Endothelial cell of umbilical vein (primary cell): Measurements from ENCODE around the gene ELAC1. TPM values are rescaled to one million over a fixed set of nuclear protein-coding genes. Genes with fewer than 3 reads are reported as not detected.
"Not testable (repeated sequence)": the region's sequence is repeated elsewhere in the genome, so short reads cannot be mapped to it uniquely, and the experiment has no call there.

Experiments used
- BruUV-seq: library from RNA; stranded (reverse); fragments of 400-500 nt; replicated peaks from 2 replicates; lab custom pipeline; 2021; lab: Mats Ljungman, UMichigan
- CTCF ChIA-PET: fragments of 300-600, 350-600 bp; sonication (Branson Sonifier 250); formaldehyde crosslinking; loops from one replicate; lab custom pipeline; 2021; ENCODE audit warnings: antibody characterized with exemption, inconsistent platforms; lab: Charles Lee
- POLR2A ChIA-PET: fragments of 300-600, 350-600 bp; sonication (Branson Sonifier 250); formaldehyde crosslinking; loops from one replicate; lab custom pipeline; 2021; ENCODE audit warnings: antibody characterized with exemption, inconsistent platforms; lab: Charles Lee
- DNase-seq: peaks from one replicate; pipeline ENCODE4 v3.0.0-alpha.2; 2011; ENCODE audit warnings: low read depth, low spot score
- FAIRE-seq: peaks from 2 replicates; lab custom pipeline; 2011; peaks lifted over from hg19 to GRCh38; lab: Jason Lieb, UNC
- H2AFZ ChIP-seq: 2 replicates; pipeline ENCODE4 v1.6.0; 2012; ENCODE audit warnings: low read depth, low read length, control low read depth, inconsistent platforms
- H3K27ac ChIP-seq: 2 replicates; pipeline ENCODE4 v1.5.1; 2011; ENCODE audit warnings: low read depth, mild to moderate bottlenecking, control low read depth, low read length, moderate library complexity; ENCODE audit not compliant: insufficient read depth
- H3K27me3 ChIP-seq, 2 experiments: 2 replicates each; pipeline versions ENCODE4 v1.6.0 to v1.6.1; 2011; ENCODE audit warnings: low read length in 2 of 2, mixed read lengths in 1 of 2; ENCODE audit not compliant: control insufficient read depth in 2 of 2, insufficient read depth in 2 of 2
- H3K36me3 ChIP-seq, 2 experiments: 2 replicates in 1 of 2; 3 replicates in 1 of 2; pipeline ENCODE4 v1.5.1; 2011; ENCODE audit warnings: low read length in 2 of 2, mild to moderate bottlenecking in 1 of 2, moderate library complexity in 1 of 2; ENCODE audit not compliant: control insufficient read depth in 2 of 2, insufficient read depth in 2 of 2; ENCODE audit errors: extremely low read depth in 1 of 2
- H3K4me1 ChIP-seq: 3 replicates; pipeline ENCODE4 v1.5.1; 2011; ENCODE audit warnings: mild to moderate bottlenecking, low read length; ENCODE audit not compliant: control insufficient read depth, insufficient read depth; ENCODE audit errors: extremely low read depth
- H3K4me2 ChIP-seq: 2 replicates; pipeline ENCODE4 v1.6.1; 2011; ENCODE audit warnings: low read length, control low read depth, mixed read lengths; ENCODE audit not compliant: insufficient read depth
- H3K4me3 ChIP-seq, 3 experiments: fragments of 200-600 bp in 1 of 3; sonication (generic), shearing (Covaris generic) in 1 of 3; replicated peaks in 1 of 3; 2 replicates each; pipeline ENCODE4 v1.5.1; 2011 to 2016; ENCODE audit warnings: control low read depth in 3 of 3, low read length in 3 of 3, mild to moderate bottlenecking in 2 of 3, inconsistent platforms in 1 of 3, low read depth in 1 of 3, moderate library complexity in 1 of 3; ENCODE audit not compliant: insufficient read depth in 1 of 3
- H3K79me2 ChIP-seq: 2 replicates; pipeline ENCODE4 v1.6.0; 2012; ENCODE audit warnings: low read length, inconsistent platforms; ENCODE audit not compliant: control insufficient read depth, insufficient read depth
- H3K9ac ChIP-seq: replicated peaks from 2 replicates; pipeline ENCODE3; 2011; ENCODE audit warnings: low read length, control low read depth; ENCODE audit not compliant: insufficient read depth; ENCODE audit errors: extremely low read depth
- H3K9me1 ChIP-seq: replicated peaks from 3 replicates; pipeline ENCODE4 v1.6.0; 2011; ENCODE audit warnings: mild to moderate bottlenecking, low read length; ENCODE audit not compliant: control insufficient read depth, insufficient read depth; ENCODE audit errors: extremely low read depth
- H3K9me3 ChIP-seq: replicated peaks from 2 replicates; pipeline ENCODE4 v1.5.1; 2012; ENCODE audit warnings: low read length, inconsistent platforms; ENCODE audit not compliant: control insufficient read depth, insufficient read depth
- H4K20me1 ChIP-seq: replicated peaks from 2 replicates; pipeline ENCODE3; 2011; ENCODE audit warnings: mild to moderate bottlenecking, low read length; ENCODE audit not compliant: control insufficient read depth, insufficient read depth; ENCODE audit errors: extremely low read depth
- CTCF ChIP-seq, 2 donors: IDR thresholded peaks; 1 replicate in 1 of 2; 2 replicates in 1 of 2; pipeline ENCODE4 v1.5.1; 2011; ENCODE audit warnings: low read length in 2 of 2, mild to moderate bottlenecking in 2 of 2, moderate library complexity in 2 of 2, control low read depth in 1 of 2, inconsistent platforms in 1 of 2, low read depth in 1 of 2; ENCODE audit not compliant: insufficient read depth in 1 of 2; ENCODE audit errors: extremely low read depth in 1 of 2
- EZH2 ChIP-seq: IDR thresholded peaks from 2 replicates; pipeline ENCODE4 v1.6.1; 2012; ENCODE audit warnings: borderline replicate concordance, low read depth, mild to moderate bottlenecking, moderate library complexity, low read length, inconsistent platforms; ENCODE audit not compliant: severe bottlenecking
- FOS ChIP-seq: IDR thresholded peaks from 2 replicates; pipeline ENCODE4 v1.6.1; 2011; ENCODE audit warnings: mild to moderate bottlenecking, low read length, moderate library complexity, borderline replicate concordance; ENCODE audit not compliant: insufficient read depth
- GATA2 ChIP-seq: IDR thresholded peaks from 2 replicates; pipeline ENCODE4 v1.7.0; 2011; ENCODE audit warnings: low read depth, mild to moderate bottlenecking, moderate library complexity, mixed read lengths, low read length; ENCODE audit not compliant: insufficient read length, insufficient read depth
- JUN ChIP-seq: IDR thresholded peaks from 2 replicates; pipeline ENCODE4 v1.6.1; 2011; ENCODE audit warnings: borderline replicate concordance, low read depth; ENCODE audit not compliant: insufficient read length, insufficient read depth
- MYC ChIP-seq: IDR thresholded peaks from one replicate; pipeline ENCODE4 v1.6.1; 2011; ENCODE audit warnings: mild to moderate bottlenecking, low read depth, low read length
- POLR2A ChIP-seq: IDR thresholded peaks from 2 replicates; pipeline ENCODE4 v1.6.1; 2012; ENCODE audit warnings: low read depth, mild to moderate bottlenecking, control low read depth, low read length
- POLR2AphosphoS5 ChIP-seq: IDR thresholded peaks from 2 replicates; pipeline ENCODE4 v1.6.1; 2012; ENCODE audit warnings: low read depth, mild to moderate bottlenecking, control low read depth, low read length, moderate library complexity; ENCODE audit not compliant: insufficient read depth
- dilution Hi-C: fragments of 300-500 bp; cut with MboI; formaldehyde crosslinking; loops from one replicate; pipeline ENCODE4 v1.15.0; 2019; ENCODE audit warnings: low sequenced_read_pairs; ENCODE audit not compliant: extremely low pct_ligation_motif_present
- intact Hi-C: fragments of 100-400 bp; cut with micrococcal nuclease; formaldehyde crosslinking; loops from one replicate; pipeline ENCODE4 v1.10.0; 2022
- polyA plus RNA-seq, 4 experiments: library from polyadenylated mRNA; depleted of rRNA in 3 of 4; stranded (reverse) in 3 of 4; unstranded in 1 of 4; fragments of >200 nt; gene quantifications; 2 replicates each; pipeline versions ENCODE4 v1.2.1 to v1.2.3, GENCODE V29; 2011 to 2012; ENCODE audit warnings: missing spikeins in 1 of 4
- total RNA-seq: library from RNA; stranded (reverse); gene quantifications from 2 replicates; pipeline ENCODE4 v1.2.3, GENCODE V29; 2021
- TF ChIP-seq, protein P1 (sequence below): IDR thresholded peaks from 2 replicates; pipeline ENCODE4 v1.6.1; 2011; ENCODE audit not compliant: insufficient read depth, insufficient read length

ELAC1 gene
- total and polyA plus RNA-seq, 2 donors (not counting 3 experiments of a cell fraction or from before 2014, with no cell fraction given) = 3.6 to 7.6 TPM

DNA sequence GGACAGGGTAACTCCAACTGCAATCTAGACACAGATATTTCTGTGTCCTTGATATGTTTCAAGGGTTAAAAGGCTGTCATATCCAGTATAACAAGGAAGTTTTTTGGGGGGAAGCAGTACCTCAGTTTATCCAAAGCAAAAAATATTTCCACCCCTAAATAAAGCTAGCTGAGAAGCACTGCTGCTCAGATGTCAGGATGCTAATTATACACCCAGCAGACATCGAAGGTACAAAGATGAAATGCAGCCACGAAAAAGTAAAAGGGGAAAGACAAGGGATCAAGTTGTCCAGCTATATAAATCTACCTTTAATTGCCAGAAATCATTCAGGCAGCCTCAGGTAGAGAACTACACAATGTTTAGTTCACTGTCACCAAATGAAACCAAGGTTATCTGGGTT lies 26.2 kb downstream of the ELAC1 start:
- intact Hi-C loops = no loop called here
- CTCF ChIA-PET = interaction anchor here (1.5 kb wide), 1 partner anchor 114 kb away, joined by 3 read pairs; no protein-coding TSS in a partner anchor

DNA sequence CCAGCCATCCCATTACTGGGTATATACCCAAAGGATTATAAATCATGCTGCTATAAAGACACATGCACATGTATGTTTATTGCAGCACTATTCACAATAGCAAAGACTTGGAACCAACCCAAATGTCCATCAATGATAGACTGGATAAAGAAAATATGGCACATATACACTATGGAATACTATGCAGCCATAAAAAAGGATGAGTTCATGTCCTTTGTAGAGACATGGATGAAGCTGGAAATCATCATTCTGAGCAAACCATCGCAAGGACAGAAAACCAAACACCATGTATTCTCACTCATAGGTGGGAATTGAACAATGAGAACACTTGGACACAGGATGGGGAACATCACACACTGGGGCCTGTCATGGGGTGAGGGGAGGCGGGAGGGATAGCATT lies 35.3 kb downstream of the ELAC1 start:
- H3K4me2 ChIP-seq, POLR2A ChIA-PET, BruUV-seq, H3K4me3 ChIP-seq, DNase-seq, H3K79me2 ChIP-seq, FAIRE-seq, H2AFZ ChIP-seq, dilution Hi-C loops, H3K9me3 ChIP-seq, H3K4me1 ChIP-seq, intact Hi-C loops, H4K20me1 ChIP-seq, H3K9ac ChIP-seq, H3K36me3 ChIP-seq, H3K27me3 ChIP-seq, H3K9me1 ChIP-seq, H3K27ac ChIP-seq: not testable (repeated sequence)
- CTCF ChIA-PET = interaction anchor here (1.0 kb wide), 1 partner anchor 17 kb away, joined by 3 read pairs; no protein-coding TSS in a partner anchor

More for the DNA sequence above, 26.2 kb downstream of the ELAC1 start:
- no peak overlapping the region for H3K4me3 ChIP-seq
- H3K79me2 ChIP-seq = no peaks in the 10 kb centered on the region
- H2AFZ ChIP-seq = no peak overlapping the region
- no peaks in the 10 kb centered on the region for H3K36me3 ChIP-seq
- BruUV-seq = no TSS peak
- H3K4me2 ChIP-seq = no peak overlapping the region
- no peaks in the 10 kb centered on the region for H3K27me3 ChIP-seq
- no peak for TF ChIP-seq JUN
- no peak for TF ChIP-seq FOS
- TF ChIP-seq CTCF (IDR thresholded peaks at IDR 0.05; ENCODE audit: extremely low read depth in 1 of 2, insufficient read depth in 1 of 2, low read depth in 1 of 2, low read length in 2 of 2) = no peak
- TF ChIP-seq GATA2 = no peak
- no peak for TF ChIP-seq MYC
- no peak for TF ChIP-seq POLR2AphosphoS5
- TF ChIP-seq, protein P1, sequence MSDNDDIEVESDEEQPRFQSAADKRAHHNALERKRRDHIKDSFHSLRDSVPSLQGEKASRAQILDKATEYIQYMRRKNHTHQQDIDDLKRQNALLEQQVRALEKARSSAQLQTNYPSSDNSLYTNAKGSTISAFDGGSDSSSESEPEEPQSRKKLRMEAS = no peak
- no peak for TF ChIP-seq EZH2
- TF ChIP-seq POLR2A = no peak
- POLR2A ChIA-PET = no interaction called here
- H3K9me1 ChIP-seq = no peaks in the 10 kb centered on the region
- H3K27ac ChIP-seq = no peak overlapping the region
- dilution Hi-C loops = no loop called here
- DNase-seq = no peak
- H4K20me1 ChIP-seq = no peaks in the 10 kb centered on the region
- H3K9me3 ChIP-seq = no peaks in the 10 kb centered on the region
- no peaks in the 10 kb centered on the region for H3K4me1 ChIP-seq
- no peak overlapping the region for H3K9ac ChIP-seq
- FAIRE-seq = no peak
